GM19238 (cell line): Measurements from ENCODE around the gene CAMTA1.

ENCODE experiments used
- DNase-seq: peaks from one replicate; pipeline ENCODE4 v3.0.0; 2011; ENCODE audit warnings: low spot score; ENCODE audit not compliant: insufficient read length

CAMTA1 gene

DNA sequence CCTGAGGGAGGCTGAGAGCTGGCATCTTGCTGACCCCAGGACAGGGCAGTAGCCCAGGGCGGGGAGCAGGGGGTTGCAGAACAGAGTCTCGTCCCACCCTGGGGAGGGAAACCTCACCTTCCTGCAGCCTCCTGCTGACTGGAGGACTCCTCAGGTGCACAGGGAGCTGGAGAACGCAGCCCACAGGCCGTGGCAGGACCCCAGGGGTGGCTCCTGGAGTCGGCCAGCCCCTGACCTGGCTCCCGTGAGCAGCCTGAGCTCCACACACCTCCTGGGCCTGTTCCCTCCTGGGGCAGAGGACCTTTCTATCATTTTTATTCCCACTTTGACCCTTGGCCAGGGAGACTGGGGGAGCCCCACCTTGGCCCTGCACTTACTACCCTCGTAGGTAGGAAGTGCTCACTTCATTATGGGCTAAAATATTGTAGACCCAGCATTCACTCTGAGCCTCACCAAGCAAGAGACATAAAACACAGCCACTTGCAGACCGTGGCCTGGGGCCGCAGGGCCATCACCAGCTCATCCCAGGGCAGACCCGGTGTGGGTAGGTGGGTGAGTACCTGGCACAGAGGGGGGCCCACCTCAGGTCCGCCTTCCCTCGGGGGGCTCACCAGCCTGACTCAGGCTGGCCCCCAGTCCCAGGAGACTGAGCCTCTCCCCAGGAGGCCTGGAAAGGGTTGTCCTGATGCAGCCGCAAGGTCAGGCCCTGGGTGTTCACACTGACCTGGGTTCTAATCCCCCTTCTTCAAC is 698.6 kb downstream of the CAMTA1 start:
- DNase-seq = no peak

DNA sequence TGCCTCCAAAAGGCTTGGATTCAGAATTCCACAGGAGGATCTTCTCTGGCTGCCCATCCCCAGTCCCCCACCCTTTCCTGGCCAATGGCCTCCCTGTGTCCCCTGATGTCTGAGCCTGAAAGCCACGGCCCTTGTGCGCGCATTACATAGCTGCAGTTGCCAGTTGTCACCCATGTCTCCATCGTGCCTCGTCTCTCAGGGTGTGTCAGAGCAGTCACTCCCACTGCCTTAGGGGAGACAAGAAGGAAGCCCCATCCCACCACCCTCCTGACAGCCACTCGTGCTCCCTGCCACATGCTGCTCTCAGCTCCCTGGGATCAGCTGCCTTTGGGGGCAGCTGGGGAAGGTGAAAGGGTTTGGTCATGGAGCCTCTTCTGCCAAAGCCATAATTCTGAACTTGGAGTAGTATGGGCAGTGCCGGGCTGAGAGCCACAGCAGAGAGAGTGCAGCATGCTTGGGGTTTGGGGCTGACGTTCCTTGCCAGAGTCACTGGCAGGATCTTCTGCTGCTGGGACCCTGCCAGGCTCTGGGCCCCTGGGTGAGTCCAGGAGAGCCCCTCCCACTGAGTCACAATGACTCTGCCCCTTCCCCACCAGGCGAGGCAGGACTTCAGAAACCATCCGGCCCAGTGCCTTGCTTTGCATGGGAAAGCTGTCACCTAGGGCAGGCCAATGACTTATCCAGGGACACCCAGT is 700.0 kb downstream of the CAMTA1 start:
- no peak for DNase-seq

DNA sequence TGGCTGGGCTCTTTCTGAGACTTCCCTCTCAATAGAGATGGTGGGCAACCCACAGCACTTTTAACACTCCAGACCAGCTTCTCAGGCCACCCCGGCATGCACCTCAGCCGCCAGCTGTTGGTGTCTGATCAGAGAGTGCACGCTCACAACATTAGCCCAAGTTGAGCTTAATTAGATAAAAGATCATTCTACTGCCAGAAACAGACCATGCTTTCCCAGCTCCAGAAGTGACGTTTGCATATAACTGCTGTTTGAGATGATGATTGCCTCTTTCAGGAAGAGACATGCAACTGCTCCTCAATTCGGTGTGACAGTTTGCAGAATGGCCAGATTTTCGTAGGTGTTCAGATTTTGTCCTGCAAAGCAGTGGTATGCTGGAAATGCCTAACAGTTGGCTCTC is 700.6 kb downstream of the CAMTA1 start:
- no peak for DNase-seq

DNA sequence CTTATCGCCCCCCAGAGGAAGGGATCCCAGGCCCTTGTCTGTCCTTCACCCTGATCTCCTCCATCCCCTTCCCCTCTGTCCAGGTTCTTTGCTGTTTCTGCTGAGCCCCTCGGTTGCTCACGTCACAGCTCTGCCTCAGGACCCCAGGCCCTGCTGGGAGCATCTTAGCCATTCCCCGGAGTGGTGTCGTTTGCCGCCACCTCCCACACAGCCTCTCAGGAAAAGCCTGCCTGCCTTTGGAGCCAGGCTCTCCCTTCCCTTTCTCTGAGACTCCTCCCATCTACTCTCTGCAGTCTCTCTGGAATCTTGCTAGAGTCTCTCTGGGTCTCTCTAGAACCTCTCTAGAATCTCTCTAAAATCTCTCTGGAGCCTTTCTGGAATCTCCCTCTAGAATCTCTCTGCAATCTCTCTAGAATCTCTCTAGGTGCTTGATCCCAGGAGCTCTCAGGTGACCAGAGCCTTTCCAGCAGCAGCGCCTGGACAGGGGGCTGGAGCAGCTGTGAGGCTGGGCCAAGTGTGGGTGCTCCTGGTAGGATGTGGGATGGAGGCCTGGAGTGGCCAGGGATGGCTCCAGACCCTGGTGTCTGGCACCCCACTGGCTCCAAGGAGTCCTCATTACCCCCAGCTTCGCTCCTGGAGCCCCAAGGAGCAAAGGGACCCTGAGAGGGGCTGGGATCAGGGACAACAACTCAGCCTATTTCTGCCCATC is 702.7 kb downstream of the CAMTA1 start:
- DNase-seq = no peak

DNA sequence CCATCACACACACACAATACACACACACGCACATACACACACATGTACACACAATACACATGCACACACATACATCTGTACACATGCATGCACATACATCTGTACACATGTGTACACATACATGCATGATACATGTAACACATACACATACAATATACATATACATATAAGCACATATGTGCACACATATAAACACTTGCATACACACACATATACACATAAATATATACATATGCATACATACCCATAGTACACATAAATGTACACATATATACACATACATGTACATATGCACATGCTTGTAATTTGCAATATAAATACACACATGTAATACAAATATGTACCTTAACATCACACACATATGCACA is 703.2 kb downstream of the CAMTA1 start:
- no peak for DNase-seq

DNA sequence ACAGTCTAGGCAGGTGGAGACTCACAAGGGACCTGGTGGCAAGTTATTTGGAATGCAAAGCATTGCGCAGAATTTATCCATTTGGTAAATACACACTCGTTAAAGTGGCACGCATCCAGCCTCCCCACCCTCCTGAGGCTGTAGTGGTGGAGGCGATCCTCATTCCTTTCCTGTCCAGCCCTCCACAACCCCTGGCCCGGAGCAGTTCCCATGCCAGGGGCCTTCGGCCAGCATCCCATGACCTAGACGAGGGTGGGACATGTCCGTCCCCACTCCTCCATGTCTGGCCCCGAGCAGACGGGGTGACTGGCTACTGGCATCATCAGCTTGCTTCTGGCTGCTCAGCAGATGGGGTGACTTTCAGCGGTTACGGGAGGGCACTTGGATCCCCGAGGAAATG is 704.3 kb downstream of the CAMTA1 start:
- DNase-seq = no peak

DNA sequence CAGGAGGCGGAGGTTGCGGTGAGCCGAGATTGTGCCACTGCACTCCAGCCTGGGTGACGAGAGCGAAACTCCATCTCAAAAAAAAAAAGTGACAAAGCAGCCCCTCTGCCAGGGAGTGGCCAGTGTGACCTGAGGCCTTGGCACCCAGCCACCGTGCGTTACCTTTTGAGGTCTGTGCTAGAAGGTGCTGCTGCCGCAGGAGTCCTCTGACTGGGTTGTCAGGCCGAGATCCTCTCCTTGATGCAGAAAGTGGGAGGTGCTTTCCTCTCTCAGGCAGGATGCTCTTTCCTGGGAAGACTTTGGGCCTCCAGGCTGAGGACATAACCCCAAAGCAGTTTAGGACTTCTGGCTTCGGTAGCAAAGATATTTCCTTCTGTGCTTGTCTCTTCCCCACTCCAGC is 705.3 kb downstream of the CAMTA1 start:
- DNase-seq = no peak

DNA sequence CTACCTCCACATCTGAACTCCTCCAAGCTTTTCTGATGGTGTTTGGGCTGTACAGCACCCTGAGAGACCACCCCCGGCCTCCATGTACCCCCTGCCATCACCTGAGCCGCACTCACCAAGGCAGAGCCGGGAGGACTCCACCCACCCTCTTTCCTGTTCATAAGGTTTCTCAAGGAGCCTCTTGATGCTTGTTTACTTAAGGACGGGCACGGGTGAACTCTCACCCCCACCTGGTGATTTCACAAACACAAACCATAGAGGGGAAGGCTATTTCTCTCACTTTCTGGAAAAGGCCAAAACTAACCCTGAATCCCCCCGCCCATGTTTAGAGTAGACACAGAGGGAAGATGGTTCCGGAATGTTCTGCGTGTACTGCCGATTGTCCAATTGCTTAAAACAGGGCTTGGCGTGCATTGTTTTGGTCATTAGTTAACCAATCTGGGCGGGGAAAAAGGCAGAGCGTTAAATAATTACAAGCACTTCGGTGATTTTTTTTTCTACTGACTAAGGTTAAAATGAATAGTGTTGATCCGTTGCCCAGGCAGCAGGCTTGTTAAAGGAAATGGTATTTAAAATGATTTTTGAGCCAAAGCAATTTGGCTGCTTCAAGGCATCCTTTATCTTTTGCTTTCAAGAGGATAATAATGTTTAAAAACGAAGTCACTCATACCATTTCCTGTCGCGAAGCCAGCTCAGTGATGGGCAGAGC is 706.0 kb downstream of the CAMTA1 start:
- no peak for DNase-seq

DNA sequence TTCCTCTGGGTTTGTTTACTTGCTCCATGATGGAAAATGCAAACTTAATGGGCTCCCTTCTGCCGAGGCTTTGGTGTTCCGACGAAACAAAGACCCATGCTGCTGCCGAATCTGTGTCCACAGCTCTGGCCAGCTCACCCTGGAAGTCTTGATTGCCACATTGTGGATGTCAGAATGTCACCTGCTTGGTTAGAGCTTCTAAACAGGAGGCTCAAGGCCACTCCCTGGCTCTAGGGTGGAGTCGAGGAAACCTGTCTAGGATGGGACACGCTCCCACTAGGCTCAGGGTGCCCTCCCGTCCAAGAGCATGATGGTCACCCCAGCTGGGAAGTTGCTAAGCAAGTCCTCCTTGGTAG is 706.5 kb downstream of the CAMTA1 start:
- DNase-seq = no peak

DNA sequence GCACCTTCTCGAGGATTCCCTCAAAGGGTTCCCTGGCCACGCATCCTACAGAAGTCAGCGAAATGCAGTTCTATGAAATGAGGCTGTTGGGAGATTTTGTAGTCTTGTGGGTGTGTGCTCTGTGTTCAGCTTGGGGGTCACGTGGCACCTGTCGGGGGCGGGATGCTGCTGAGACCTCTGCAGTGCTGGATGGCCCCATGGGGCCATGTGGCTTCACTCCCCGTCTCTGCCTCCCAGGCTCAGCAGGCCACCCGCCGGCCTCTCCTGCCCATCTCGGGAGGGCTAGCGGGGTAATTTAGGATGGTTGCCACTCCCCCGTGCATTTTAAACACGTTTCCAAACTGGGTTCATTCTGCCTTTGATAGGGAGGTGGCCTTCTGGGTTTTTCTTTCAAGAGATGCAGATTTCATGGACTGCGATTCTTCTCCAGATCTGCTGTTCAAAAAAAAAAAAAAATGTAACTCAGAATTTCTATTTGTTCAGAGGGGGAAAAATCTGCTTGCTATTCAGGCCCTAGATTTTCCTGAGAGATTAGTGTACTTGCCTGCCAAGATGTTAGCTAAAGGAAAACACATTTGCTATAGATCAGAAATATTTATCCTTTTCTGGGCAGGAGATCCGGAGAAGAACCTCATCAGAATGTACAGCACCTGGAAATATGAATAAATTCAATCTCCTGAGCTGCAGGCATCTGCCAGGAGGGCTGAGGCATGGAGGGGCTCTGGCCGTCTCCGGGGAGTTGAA is 708.6 kb downstream of the CAMTA1 start:
- DNase-seq = no peak

DNA sequence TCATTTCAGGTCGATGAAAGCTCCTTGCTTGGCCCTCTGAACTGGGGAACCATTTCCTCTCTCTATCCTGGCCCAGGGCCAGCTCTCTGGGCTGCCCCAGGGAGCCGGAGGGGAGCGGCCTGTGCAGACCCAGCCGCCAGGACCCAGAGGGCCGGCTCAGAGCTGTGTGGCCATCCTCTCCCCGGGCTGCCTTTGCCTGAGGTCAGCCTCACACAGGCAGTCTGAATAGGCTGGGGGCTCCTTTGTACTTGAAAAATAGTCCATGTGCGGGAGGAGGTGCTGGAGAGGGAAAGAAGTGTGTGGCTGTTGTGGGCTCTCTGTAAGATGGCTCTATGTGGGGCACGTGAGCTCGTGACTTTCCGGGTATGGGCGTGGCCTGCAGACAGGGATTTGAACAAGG is 710.7 kb downstream of the CAMTA1 start:
- DNase-seq = no peak

DNA sequence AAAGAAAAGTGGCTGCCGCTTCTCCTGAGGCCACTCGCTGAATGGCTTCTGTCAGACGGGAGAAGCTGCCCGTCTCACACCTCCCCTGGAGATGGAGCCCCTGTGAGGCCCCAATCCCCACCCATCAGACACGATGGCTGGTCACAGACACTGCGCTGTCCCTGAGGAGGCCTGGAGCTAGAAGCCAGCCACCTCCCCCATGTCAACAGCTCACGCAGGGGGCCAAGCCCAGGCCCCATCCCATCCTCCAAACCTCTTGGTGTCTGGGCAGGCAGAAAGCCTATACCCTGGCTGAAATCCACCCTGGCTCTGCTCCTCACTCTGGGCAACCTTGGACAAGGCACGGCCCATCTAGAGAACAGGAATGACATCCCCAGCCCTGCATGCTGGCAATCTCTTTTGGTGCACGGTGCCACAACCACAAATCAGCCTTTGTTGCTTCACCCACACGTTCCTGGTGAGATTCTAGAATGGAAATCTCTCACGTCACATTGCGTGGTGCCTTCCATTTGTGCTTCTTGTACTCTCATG is 711.9 kb downstream of the CAMTA1 start:
- no peak for DNase-seq

DNA sequence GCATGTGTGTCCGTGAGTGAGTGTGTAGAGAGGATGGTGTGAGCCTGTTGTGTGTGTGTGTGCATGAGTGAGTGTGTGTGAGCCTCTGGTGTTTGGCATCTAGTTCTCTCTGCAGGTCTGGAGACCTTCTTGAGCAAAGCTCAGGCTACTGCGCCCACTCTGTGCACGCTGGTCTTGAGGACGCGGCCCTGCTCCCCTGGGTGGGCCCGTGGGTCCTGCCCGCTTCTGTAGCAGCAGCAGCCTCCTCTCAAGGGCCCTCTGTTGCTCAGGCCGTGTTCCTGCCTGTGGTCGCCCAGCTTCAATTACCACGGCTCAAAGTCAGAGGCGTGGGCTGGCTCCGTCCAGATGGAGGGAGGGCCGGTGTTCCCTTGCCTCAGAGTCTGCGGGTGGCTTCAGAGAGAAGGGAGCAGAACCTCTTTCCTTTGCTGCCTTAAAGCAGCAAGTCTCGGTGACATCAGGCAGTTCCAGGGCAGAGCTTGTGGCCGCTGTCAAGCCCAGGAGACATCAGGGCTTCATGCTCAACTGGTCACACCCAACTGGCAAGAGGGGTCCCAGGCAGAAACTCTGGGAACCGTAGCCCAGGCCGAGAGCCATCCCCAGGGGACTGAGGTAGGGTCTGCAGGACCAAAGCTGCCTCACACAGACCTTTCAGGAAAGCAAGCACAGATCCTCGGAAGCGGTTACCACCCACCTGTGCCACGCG is 715.3 kb downstream of the CAMTA1 start:
- no peak for DNase-seq

DNA sequence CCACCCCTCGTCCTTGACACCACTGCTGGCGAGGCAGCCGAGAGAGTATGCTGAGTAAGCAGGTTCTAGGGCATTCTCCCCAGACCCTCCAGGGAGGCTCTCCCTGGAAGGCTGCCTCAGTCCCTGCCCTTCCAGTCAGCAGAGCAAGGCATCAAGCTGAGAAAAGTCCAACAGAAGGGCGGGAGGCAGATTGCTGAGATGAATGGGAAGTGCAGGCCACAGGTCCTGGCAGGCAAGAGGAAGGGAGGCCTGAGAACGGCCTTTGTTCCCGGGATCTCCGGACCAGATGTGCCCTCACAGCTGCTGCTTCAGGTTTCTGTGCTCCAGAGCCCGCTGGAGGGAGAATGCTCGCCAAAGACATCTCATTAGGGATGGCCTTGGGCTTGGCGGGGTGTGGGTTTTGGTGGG is 715.8 kb downstream of the CAMTA1 start:
- DNase-seq = no peak

DNA sequence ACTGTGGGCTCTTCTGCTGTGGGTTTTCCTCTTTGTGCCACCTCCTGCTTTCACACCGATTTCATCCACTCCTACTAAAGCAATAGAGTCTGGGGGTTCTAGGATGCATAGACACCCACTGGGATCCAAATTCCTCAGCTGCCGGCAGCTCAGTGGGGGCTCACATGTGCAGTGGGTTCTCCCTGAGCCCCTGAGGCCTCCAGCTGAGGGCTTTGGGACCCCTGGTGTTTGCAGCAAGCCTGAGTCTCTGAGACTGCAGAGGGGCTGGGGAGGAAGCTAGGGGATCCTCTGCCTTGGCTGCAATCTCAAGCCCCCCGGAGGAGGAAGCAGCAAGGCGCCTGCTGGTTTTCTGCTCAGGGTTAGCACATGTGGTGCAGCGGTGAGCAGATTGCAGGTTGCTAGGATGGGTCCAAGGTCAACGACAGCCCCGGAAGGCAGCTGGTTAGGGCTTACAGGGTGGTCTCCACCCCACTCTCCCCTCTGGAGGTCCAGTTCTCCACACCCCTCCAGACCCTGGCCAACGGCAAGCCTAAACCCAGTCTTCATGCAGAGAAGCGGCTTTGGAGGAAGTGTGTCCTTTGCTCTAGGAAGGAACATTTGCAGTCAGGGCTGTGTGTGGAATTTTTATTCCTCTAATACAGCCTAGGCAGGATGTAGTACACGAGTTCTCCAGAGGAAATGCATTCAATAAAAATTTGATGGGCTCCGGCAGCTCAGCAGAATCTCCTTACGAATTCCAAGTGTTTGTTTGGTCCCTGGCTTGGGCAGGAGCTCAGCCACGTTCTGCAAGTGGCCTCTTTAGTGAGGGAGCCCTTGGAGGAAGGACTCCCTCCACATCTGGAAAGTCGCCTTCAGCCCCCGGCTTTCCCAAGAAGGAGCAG is 716.7 kb downstream of the CAMTA1 start:
- no peak for DNase-seq

DNA sequence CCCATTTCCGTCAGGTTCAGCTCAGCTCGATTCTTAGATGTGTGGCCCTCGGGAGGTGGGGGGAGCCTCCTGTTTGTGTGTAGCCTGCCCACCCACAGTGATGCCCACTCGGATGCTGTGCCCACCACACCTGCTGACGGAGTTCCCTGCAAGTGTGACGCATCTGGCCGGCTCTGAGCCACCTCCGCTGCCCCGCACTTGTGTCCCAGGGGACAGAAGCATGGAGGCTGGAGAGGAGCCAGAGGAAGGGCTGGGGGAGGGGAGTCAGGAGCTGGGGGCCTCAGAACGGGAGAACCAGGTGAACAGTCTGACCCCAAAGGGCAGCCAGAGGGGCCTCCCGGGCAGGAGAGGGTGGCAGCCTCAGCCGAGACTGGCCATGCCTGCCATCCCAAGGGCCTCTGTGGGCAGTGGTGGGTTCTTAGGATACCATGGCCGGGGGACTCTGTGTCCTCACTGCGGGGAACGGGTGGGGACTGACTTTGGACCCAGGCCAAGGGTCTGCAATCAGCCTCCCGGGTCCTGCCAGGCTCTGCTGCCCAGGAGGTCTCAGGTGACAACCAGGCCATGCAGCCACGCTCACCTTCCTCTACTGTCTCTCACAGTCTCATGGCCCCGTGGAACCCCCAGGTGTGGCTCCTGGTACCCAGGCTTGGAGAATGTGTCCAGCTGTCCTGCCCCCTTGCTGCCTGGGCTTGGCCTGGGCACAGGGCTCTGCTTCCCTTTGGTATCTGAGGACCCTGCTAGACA is 718.6 kb downstream of the CAMTA1 start:
- DNase-seq = no peak

DNA sequence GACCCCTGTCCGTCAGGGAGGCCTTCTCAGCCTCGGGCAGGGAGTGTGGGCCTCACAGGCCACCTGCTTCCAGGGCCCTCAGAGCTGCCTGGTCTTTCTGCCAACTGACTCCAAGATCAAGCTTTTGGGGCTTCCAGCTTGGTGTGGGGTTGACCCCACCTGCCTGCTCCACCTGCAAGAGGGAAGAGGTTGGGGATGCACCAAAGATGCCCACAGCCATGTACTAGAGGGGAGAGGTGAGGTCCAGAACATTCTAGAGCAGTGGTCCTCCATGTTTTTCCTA is 719.1 kb downstream of the CAMTA1 start:
- no peak for DNase-seq

DNA sequence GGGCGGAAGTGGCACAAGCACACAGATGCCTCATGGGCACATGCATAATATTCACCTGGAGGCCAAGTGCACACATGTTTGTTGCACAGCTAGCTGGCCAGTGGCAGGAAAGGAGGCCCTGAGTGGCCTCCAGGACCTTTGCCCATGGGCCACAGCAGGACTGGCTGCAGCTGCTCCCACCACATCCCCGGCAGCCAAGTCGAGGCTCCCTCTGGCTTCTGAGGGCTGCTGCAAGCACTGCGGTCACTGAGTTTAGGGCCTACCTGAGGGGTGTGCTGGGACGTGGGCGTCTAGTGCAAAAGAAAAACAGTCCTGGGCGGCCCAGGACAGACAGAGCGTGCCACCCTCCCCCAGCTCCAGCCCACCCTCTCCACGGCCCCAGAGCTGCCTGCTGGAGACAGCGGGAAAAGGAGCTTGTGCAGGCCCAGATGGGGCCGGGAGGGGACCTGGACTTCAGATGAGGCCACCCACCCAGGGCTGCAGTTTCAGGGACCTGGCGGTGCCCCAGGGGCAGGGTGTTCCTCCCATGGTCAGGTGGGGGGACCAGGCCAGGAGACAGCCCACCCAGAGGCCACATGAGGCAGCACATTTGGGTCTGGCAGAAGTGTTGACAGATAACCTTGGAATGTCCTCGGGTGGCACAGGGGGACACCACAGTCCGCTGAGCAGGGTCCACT is 720.0 kb downstream of the CAMTA1 start:
- no peak for DNase-seq
